ENCODE measurements around the gene TTBK1.
A peak's percentile ranks its signal among the peaks of the same experiment; 100 is the strongest.

The TTBK1 gene

GRCh38 chr6:43222418-43223059 lies 20.7 kb upstream of the TTBK1 start:
- DNase-seq (ENCODE audit: low spot score) = no peak
- no peak for FAIRE-seq

GRCh38 chr6:43223175-43223574 lies 20.1 kb upstream of the TTBK1 start:
- no peak for FAIRE-seq
- DNase-seq (ENCODE audit: low spot score) = no peak

- DNase-seq (ENCODE audit: low spot score) (no peak), FAIRE-seq (no peak)
These were observed 17.0 kb upstream of the TTBK1 start for GRCh38 chr6:43226192-43226851.

GRCh38 chr6:43228951-43229802 lies 14.1 kb upstream of the TTBK1 start, which contains the start of gene DNPH1:
TSS of gene DNPH1 (minus strand) at chr6:43229481. CDS start at chr6:43229456, 25 bp downstream.
- FAIRE-seq = no peak
- DNase-seq (ENCODE audit: low spot score) = peak; percentile 11

GRCh38 chr6:43229803-43230620 lies 13.3 kb upstream of the TTBK1 start:
- FAIRE-seq (no peak), DNase-seq (ENCODE audit: low spot score) (no peak)

- FAIRE-seq (no peak), DNase-seq (ENCODE audit: low spot score) (no peak)
These were observed 12.2 kb upstream of the TTBK1 start for GRCh38 chr6:43231053-43231452.

GRCh38 chr6:43231735-43232450 lies 11.4 kb upstream of the TTBK1 start:
- FAIRE-seq (no peak), DNase-seq (ENCODE audit: low spot score) (no peak)

GRCh38 chr6:43235841-43236240 lies 7.4 kb upstream of the TTBK1 start:
- DNase-seq (ENCODE audit: low spot score) (no peak), FAIRE-seq (no peak)

GRCh38 chr6:43239054-43239453 lies 4.2 kb upstream of the TTBK1 start:
- no peak for FAIRE-seq
- no peak for DNase-seq (ENCODE audit: low spot score)

- no peak for DNase-seq (ENCODE audit: low spot score)
- FAIRE-seq = no peak
These were observed 2.3 kb upstream of the TTBK1 start for GRCh38 chr6:43240950-43241349.

DNA sequence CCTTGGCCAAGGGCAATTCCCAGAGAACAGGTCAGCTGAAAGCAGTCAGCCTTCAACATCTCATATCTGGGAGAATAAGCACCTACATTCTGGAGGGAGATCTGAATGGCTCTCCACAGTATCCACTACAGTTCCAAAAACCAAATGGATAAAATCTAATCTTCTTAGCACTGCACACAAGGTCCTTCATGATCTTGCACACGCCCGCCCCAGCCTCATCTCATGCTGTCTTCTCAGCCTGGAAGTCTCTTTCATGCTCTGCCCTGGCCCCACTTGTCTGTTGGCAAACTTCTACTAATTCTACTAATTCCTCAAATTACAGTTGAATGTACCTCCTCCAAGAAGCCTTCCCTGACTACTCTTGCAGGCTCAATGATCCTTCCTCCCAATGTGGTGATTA lies 1.8 kb upstream of the TTBK1 start:
- no peak for FAIRE-seq
- DNase-seq (ENCODE audit: low spot score) = no peak

DNA sequence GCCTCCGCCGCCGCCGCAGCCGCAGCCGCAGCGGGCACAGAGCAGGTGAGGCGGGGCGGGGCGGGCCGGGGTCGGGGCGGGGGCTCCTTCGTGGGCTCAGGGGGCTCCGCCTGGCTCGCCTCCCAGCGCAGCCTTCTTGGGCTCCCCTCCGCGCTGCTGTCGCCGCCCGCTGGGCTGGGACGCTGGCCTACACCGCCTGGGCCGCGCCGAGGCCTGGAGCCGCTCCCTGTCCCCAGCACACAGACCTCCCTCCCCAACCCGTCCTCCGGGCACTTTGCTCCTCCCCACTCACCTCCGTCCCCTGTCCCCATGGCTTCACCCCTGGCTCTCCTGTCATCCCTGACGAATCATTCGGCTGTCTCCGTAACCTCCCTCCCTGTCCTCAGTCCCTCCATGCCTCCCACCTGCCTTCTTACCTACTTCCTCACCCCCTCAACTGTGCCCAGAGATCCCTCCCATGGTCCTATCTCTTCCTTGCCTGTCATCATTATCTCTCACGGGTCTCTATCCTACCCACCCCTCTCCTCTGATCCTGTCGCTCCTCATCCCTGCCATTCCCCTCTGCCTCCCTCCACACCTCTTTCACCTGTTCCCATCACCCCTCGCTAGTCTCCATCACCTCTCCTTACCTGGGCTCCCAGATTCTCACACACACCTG lies 512 bp downstream of the TTBK1 start:
- DNase-seq (ENCODE audit: low spot score) = no peak
- no peak for FAIRE-seq

- DNase-seq (ENCODE audit: low spot score) (no peak), FAIRE-seq (no peak)
These were observed 3.2 kb downstream of the TTBK1 start for GRCh38 chr6:43246301-43247113.

GRCh38 chr6:43247114-43247999 lies 4.1 kb downstream of the TTBK1 start:
- no peak for FAIRE-seq
- no peak for DNase-seq (ENCODE audit: low spot score)

GRCh38 chr6:43248101-43248500 lies 4.8 kb downstream of the TTBK1 start:
- no peak for FAIRE-seq
- DNase-seq (ENCODE audit: low spot score) = no peak

- FAIRE-seq = no peak
- DNase-seq (ENCODE audit: low spot score) = no peak
These were observed 5.5 kb downstream of the TTBK1 start for GRCh38 chr6:43248791-43249190.

- FAIRE-seq (no peak), DNase-seq (ENCODE audit: low spot score) (no peak)
These were observed 7.7 kb downstream of the TTBK1 start for GRCh38 chr6:43250992-43251373.

GRCh38 chr6:43253401-43253800 lies 10.1 kb downstream of the TTBK1 start:
- FAIRE-seq = no peak

More at GRCh38 chr6:43253401-43253800, 10.1 kb downstream of the TTBK1 start:
- DNase-seq (ENCODE audit: low spot score) = no peak

Data from RCC 7860 (cell line).